ENCODE data around the gene ABI3BP. TPM values are rescaled to one million over a fixed set of nuclear protein-coding genes. Genes with fewer than 3 reads are reported as not detected.

Gene ABI3BP
- total RNA-seq, 2 experiments from 2014 or later = not detected

GRCh38 chr3:100900671-100901335 lies 92.4 kb downstream of the ABI3BP start:
- no peaks in the 10 kb centered on the region for H3K9me3 Mint-ChIP-seq
- no peak for TF ChIP-seq CTCF (IDR thresholded peaks at IDR 0.05)
- POLR2A ChIA-PET = no interaction called here
- ATAC-seq (no peak), DNase-seq (no peak)
- H3K27ac Mint-ChIP-seq = no peak overlapping the region
- intact Hi-C loops (cut with micrococcal nuclease) = no loop called here
- H3K36me3 Mint-ChIP-seq (ENCODE audit: low read depth) = no peaks in the 10 kb centered on the region
- H3K27me3 Mint-ChIP-seq = no peaks in the 10 kb centered on the region
- CTCF ChIA-PET = interaction anchor here (1.3 kb wide), 1 partner anchor 12 kb away, joined by 3 read pairs; no protein-coding TSS in a partner anchor
- H3K4me1 Mint-ChIP-seq (ENCODE audit: low read depth) = peaks cover 2% of the 10 kb centered on the region
- no peak overlapping the region for H3K4me3 Mint-ChIP-seq

GRCh38 chr3:100899440-100900091 lies 93.7 kb downstream of the ABI3BP start:
- TF ChIP-seq CTCF (IDR thresholded peaks at IDR 0.05) = no peak
- ChIA-PET CTCF (no interaction called here), POLR2A (no interaction called here)
- Mint-ChIP-seq H3K36me3 (ENCODE audit: low read depth) (no peaks in the 10 kb centered on the region), H3K27me3 (no peaks in the 10 kb centered on the region), H3K27ac (no peak overlapping the region), H3K9me3 (no peaks in the 10 kb centered on the region), H3K4me1 (ENCODE audit: low read depth) (peaks cover 2% of the 10 kb centered on the region), H3K4me3 (no peak overlapping the region)
- ATAC-seq (no peak), DNase-seq (no peak)
- intact Hi-C loops (cut with micrococcal nuclease) = no loop called here

- DNase-seq (no peak), ATAC-seq (no peak)
- no peak overlapping the region for H3K4me3 Mint-ChIP-seq
- H3K9me3 Mint-ChIP-seq = no peaks in the 10 kb centered on the region
- ChIA-PET CTCF (no interaction called here), POLR2A (interaction anchor here (1.3 kb wide), 1 partner anchor 34 kb away, joined by 5 read pairs; no protein-coding TSS in a partner anchor)
- H3K4me1 Mint-ChIP-seq (ENCODE audit: low read depth) = peaks cover 2% of the 10 kb centered on the region
- intact Hi-C loops (cut with micrococcal nuclease) = no loop called here
- no peaks in the 10 kb centered on the region for H3K27me3 Mint-ChIP-seq
- no peak overlapping the region for H3K27ac Mint-ChIP-seq
- no peaks in the 10 kb centered on the region for H3K36me3 Mint-ChIP-seq (ENCODE audit: low read depth)
- no peak for TF ChIP-seq CTCF (IDR thresholded peaks at IDR 0.05)
These were observed 94.5 kb downstream of the ABI3BP start for GRCh38 chr3:100898681-100899080.

GRCh38 chr3:100896994-100897393 lies 96.2 kb downstream of the ABI3BP start:
- POLR2A ChIA-PET = no interaction called here
- Mint-ChIP-seq H3K4me1 (ENCODE audit: low read depth) (peaks cover 2% of the 10 kb centered on the region), H3K36me3 (ENCODE audit: low read depth) (no peaks in the 10 kb centered on the region)

More at GRCh38 chr3:100896994-100897393, 96.2 kb downstream of the ABI3BP start:
- peaks cover 1% of the 10 kb centered on the region for H3K27me3 Mint-ChIP-seq
- ATAC-seq = no peak
- DNase-seq = no peak
- intact Hi-C loops (cut with micrococcal nuclease) = no loop called here
- no peak overlapping the region for H3K4me3 Mint-ChIP-seq
- no peaks in the 10 kb centered on the region for H3K9me3 Mint-ChIP-seq
- CTCF ChIA-PET = no interaction called here
- no peak overlapping the region for H3K27ac Mint-ChIP-seq
- TF ChIP-seq CTCF (IDR thresholded peaks at IDR 0.05) = no peak
